Natural killer cell (primary cell): ENCODE measurements around the gene LANCL3. TPM values are rescaled to one million over a fixed set of nuclear protein-coding genes. Genes with fewer than 3 reads are reported as not detected.

Experiments used
- ATAC-seq, 3 donors: fragments of 150-1000 bp in 2 of 3; fragments of 200-7000 bp in 1 of 3; cut with Tn5 transposase; 1 replicate in 1 of 3; 2 replicates in 2 of 3; pipeline ENCODE4 v1.10.0; 2021; ENCODE audit warnings: mild to moderate bottlenecking in 2 of 3, moderate library complexity in 2 of 3
- DNase-seq, 2 donors: peaks; one replicate each; pipeline versions ENCODE4 v3.0.0 to v3.0.0-alpha.2; 2013 to 2021; ENCODE audit warnings: mixed read lengths in 1 of 2
- H3K27ac ChIP-seq: one replicate; pipeline ENCODE4 v1.5.1; 2013; ENCODE audit warnings: mild to moderate bottlenecking, low read length
- H3K27me3 ChIP-seq: one replicate; pipeline ENCODE4 v1.6.1; 2013; ENCODE audit warnings: low read length; ENCODE audit not compliant: control insufficient read depth, insufficient read depth
- H3K36me3 ChIP-seq: one replicate; pipeline ENCODE4 v1.6.1; 2013; ENCODE audit warnings: low read length; ENCODE audit not compliant: control insufficient read depth, insufficient read depth
- H3K4me1 ChIP-seq: one replicate; pipeline ENCODE4 v1.6.1; 2013; ENCODE audit warnings: low read length; ENCODE audit not compliant: control insufficient read depth, insufficient read depth
- H3K4me3 ChIP-seq: one replicate; pipeline ENCODE4 v1.5.1; 2013; ENCODE audit warnings: low read length
- H3K9me3 ChIP-seq: one replicate; pipeline ENCODE4 v1.6.1; 2013; ENCODE audit warnings: low read length; ENCODE audit not compliant: control insufficient read depth, insufficient read depth
- H3K27ac Mint-ChIP-seq, 2 donors: one replicate each; pipeline ENCODE4 v1.8.0; 2022; ENCODE audit warnings: mild to moderate bottlenecking in 2 of 2, mixed read lengths in 2 of 2, moderate library complexity in 1 of 2
- H3K27me3 Mint-ChIP-seq, 2 donors: one replicate each; pipeline ENCODE4 v1.8.0; 2022; ENCODE audit warnings: low read depth in 2 of 2, mixed read lengths in 2 of 2
- H3K36me3 Mint-ChIP-seq: one replicate; pipeline ENCODE4 v1.8.0; 2022; ENCODE audit warnings: mixed read lengths
- H3K4me1 Mint-ChIP-seq, 2 donors: one replicate each; pipeline ENCODE4 v1.8.0; 2022; ENCODE audit warnings: mixed read lengths in 2 of 2
- H3K4me3 Mint-ChIP-seq: one replicate; pipeline ENCODE4 v1.8.0; 2022; ENCODE audit warnings: mild to moderate bottlenecking, moderate library complexity, mixed read lengths
- H3K9me3 Mint-ChIP-seq, 2 donors: one replicate each; pipeline ENCODE4 v1.8.0; 2022; ENCODE audit warnings: mixed read lengths in 2 of 2
- WGBS: methylation state at CpG from one replicate; pipeline ENCODE4 v1.1.7; 2013; ENCODE audit warnings: missing lambda C conversion rate; ENCODE audit not compliant: insufficient coverage; 5-methylcytosine and 5-hydroxymethylcytosine counted together
- intact Hi-C: fragments of 100-400 bp; cut with micrococcal nuclease; formaldehyde crosslinking; loops from one replicate; pipeline ENCODE4 v1.14.2; 2022
- total RNA-seq, 4 donors: library from RNA; stranded (reverse); fragments of 120-200 nt in 1 of 4; gene quantifications; one replicate each; pipeline versions ENCODE4 v1.2.3 to v1.2.4, GENCODE V29; 2013 to 2022
- TF ChIP-seq, protein P1 (sequence below): fragments of 200-600 bp; IDR thresholded peaks from one replicate; pipeline ENCODE4 v1.8.0; 2022; ENCODE audit warnings: antibody characterized with exemption

The LANCL3 gene
- total RNA-seq, 3 donors from 2014 or later (not counting 1 experiment from before 2014, with no cell fraction given), result 2.0 to 2.7 (median 2.6) TPM

DNA sequence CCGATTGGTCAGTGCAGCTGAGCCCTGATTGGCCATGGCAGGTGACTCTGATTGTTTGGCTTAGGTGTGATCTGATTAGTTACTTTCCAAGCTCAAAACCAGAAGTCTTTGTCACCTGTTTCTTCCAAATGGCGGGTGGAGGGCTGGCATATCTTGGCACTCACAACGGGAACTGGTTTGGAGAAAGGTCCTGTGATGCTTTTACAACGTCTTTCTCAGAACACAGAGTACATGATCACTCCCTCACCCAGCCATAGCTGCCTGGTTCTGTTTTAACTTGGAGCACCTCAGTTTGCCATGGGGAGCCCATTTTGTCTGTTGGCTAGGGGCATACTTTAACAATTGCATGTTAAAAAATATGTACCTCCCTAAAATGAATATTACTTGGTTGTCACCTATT is 101.1 kb downstream of the LANCL3 start:
- DNase-seq (no peak), ATAC-seq (no peak)
- H3K36me3 ChIP-seq, result no peaks in the 10 kb centered on the region
- Mint-ChIP-seq H3K9me3 (no peaks in the 10 kb centered on the region), H3K4me1 (no peaks in the 10 kb centered on the region), H3K27me3 (peaks cover 0 to 7% of the 10 kb centered on the region in 2 donors), H3K27ac (no peak overlapping the region), H3K4me3 (no peak overlapping the region), H3K36me3 (no peaks in the 10 kb centered on the region)
- H3K27me3 ChIP-seq, result no peaks in the 10 kb centered on the region
- TF ChIP-seq, protein P1, sequence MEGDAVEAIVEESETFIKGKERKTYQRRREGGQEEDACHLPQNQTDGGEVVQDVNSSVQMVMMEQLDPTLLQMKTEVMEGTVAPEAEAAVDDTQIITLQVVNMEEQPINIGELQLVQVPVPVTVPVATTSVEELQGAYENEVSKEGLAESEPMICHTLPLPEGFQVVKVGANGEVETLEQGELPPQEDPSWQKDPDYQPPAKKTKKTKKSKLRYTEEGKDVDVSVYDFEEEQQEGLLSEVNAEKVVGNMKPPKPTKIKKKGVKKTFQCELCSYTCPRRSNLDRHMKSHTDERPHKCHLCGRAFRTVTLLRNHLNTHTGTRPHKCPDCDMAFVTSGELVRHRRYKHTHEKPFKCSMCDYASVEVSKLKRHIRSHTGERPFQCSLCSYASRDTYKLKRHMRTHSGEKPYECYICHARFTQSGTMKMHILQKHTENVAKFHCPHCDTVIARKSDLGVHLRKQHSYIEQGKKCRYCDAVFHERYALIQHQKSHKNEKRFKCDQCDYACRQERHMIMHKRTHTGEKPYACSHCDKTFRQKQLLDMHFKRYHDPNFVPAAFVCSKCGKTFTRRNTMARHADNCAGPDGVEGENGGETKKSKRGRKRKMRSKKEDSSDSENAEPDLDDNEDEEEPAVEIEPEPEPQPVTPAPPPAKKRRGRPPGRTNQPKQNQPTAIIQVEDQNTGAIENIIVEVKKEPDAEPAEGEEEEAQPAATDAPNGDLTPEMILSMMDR, result no peak
- 80% methylated on average over 4 of the region's 4 CpGs for WGBS
- no peaks in the 10 kb centered on the region for H3K9me3 ChIP-seq
- H3K4me1 ChIP-seq, result no peaks in the 10 kb centered on the region
- H3K27ac ChIP-seq, result no peak overlapping the region
- H3K4me3 ChIP-seq, result no peak overlapping the region
- intact Hi-C loops, result no loop called here

DNA sequence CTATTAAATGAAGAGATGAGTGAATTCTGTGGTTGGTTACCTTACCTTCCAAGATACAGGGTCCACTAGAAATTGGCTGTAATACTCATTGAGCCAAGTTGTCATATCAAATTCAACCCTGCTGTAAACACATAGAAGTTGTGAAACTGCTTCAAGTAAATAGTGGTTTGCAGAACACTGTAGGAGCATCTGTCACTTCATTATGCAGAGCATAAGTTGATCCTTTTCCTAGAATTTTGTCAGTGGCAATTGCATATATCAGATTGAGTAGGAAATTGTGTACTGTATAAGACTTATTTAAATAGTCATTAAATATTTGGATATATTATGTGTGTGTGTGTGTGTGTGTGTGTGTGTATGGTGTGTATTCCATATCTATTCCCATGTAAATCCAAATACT is 105.3 kb downstream of the LANCL3 start:
- no peak for DNase-seq
- Mint-ChIP-seq H3K27me3 (peaks cover 0 to 7% of the 10 kb centered on the region in 2 donors), H3K9me3 (no peaks in the 10 kb centered on the region), H3K4me1 (no peaks in the 10 kb centered on the region), H3K27ac (no peak overlapping the region), H3K4me3 (no peak overlapping the region), H3K36me3 (no peaks in the 10 kb centered on the region)
- Histone ChIP-seq H3K27me3 (no peaks in the 10 kb centered on the region), H3K36me3 (no peaks in the 10 kb centered on the region), H3K4me3 (no peak overlapping the region), H3K27ac (no peak overlapping the region), H3K4me1 (no peaks in the 10 kb centered on the region), H3K9me3 (no peaks in the 10 kb centered on the region)
- TF ChIP-seq, protein P1, result no peak
- no peak for ATAC-seq
- intact Hi-C loops, result no loop called here

DNA sequence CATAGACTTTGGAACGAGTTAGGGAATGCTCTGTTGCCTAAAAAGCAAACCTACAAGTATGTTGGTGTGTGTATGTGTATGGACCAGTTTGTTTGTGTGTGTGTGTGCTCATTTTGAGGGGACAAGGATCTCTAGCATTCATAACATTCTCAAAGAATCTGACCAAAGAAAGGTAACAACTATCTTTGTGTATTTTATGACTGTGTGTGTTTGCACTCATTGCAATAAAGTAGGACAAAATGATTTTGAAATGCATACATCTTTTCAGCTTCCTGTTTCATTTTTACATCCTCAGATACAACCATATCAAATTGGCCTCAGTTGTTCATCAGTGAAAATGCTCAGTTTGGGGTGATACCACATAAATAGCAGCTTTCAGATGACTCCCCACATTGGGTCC is 105.8 kb downstream of the LANCL3 start:
- no peak overlapping the region for H3K4me3 ChIP-seq
- Mint-ChIP-seq H3K9me3 (no peaks in the 10 kb centered on the region), H3K4me1 (no peaks in the 10 kb centered on the region), H3K27me3 (peaks cover 0 to 7% of the 10 kb centered on the region in 2 donors), H3K36me3 (no peaks in the 10 kb centered on the region), H3K27ac (no peak overlapping the region), H3K4me3 (no peak overlapping the region)
- no peaks in the 10 kb centered on the region for H3K36me3 ChIP-seq
- intact Hi-C loops, result no loop called here
- no peaks in the 10 kb centered on the region for H3K27me3 ChIP-seq
- TF ChIP-seq, protein P1, result no peak
- ATAC-seq, result no peak
- no CpG with 5 or more reads among the region's 1 CpG for WGBS
- no peak for DNase-seq
- no peaks in the 10 kb centered on the region for H3K4me1 ChIP-seq
- no peak overlapping the region for H3K27ac ChIP-seq
- no peaks in the 10 kb centered on the region for H3K9me3 ChIP-seq

DNA sequence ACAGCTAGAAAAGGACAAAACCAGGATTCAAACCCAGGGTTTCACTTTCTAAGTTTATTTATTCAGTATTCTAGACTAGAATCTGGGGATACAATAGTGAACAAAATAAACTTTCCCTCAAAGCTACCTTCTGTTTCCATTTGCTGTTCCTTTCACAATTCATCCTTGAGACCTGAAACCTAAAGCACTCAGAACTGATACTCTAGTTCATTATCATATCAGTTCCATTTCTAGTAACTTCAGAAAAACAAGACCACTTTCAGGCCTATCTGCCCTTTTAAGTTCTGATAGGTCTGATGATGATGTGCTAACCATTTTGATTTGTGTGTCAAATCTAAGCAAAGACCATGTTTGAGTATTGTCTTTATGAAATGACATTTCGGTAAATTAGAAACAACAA is 106.3 kb downstream of the LANCL3 start:
- ATAC-seq (no peak), DNase-seq (no peak)
- Histone ChIP-seq H3K36me3 (no peaks in the 10 kb centered on the region), H3K4me1 (no peaks in the 10 kb centered on the region), H3K27me3 (no peaks in the 10 kb centered on the region), H3K27ac (no peak overlapping the region), H3K4me3 (no peak overlapping the region), H3K9me3 (no peaks in the 10 kb centered on the region)
- Mint-ChIP-seq H3K4me3 (no peak overlapping the region), H3K27me3 (peaks cover 0 to 7% of the 10 kb centered on the region in 2 donors), H3K4me1 (no peaks in the 10 kb centered on the region), H3K36me3 (no peaks in the 10 kb centered on the region), H3K27ac (no peak overlapping the region), H3K9me3 (no peaks in the 10 kb centered on the region)
- intact Hi-C loops, result no loop called here
- TF ChIP-seq, protein P1, result no peak
- no CpG with 5 or more reads among the region's 1 CpG for WGBS
